Measurements from ENCODE around the gene IRS2. TPM values are rescaled to one million over a fixed set of nuclear protein-coding genes. Genes with fewer than 3 reads are reported as not detected.

The IRS2 gene
- total RNA-seq, 2 donors from 2014 or later, result 47.8 to 59.8 TPM

GRCh38 chr13:109745702-109746101 lies 40.7 kb downstream of the IRS2 start:
- no peaks in the 10 kb centered on the region for H3K9me3 ChIP-seq
- H3K27me3 ChIP-seq (replicated peaks; ENCODE audit: insufficient read depth), result no peaks in the 10 kb centered on the region
- H3K27ac ChIP-seq, result no peak overlapping the region
- DNase-seq (ENCODE audit: low spot score) (no peak), ATAC-seq (ENCODE audit: insufficient number of reproducible peaks, low FRiP score, low read depth) (no peak)
- H3K36me3 ChIP-seq, result no peaks in the 10 kb centered on the region
- H3K4me1 ChIP-seq (ENCODE audit: control insufficient read depth in 1 of 2, low read depth in 2 of 2), result no peaks in the 10 kb centered on the region
- no peak for TF ChIP-seq CTCF (IDR thresholded peaks at IDR 0.05)
- no peak overlapping the region for H3K4me3 ChIP-seq

GRCh38 chr13:109745060-109745459 lies 41.3 kb downstream of the IRS2 start:
- DNase-seq (ENCODE audit: low spot score) (no peak), ATAC-seq (ENCODE audit: insufficient number of reproducible peaks, low FRiP score, low read depth) (no peak)
- TF ChIP-seq CTCF (IDR thresholded peaks at IDR 0.05), result no peak
- no peaks in the 10 kb centered on the region for H3K27me3 ChIP-seq (replicated peaks; ENCODE audit: insufficient read depth)
- H3K36me3 ChIP-seq, result no peaks in the 10 kb centered on the region
- no peak overlapping the region for H3K4me3 ChIP-seq
- H3K27ac ChIP-seq, result no peak overlapping the region
- H3K9me3 ChIP-seq, result no peaks in the 10 kb centered on the region
- no peaks in the 10 kb centered on the region for H3K4me1 ChIP-seq (ENCODE audit: control insufficient read depth in 1 of 2, low read depth in 2 of 2)

GRCh38 chr13:109744512-109745051 lies 41.8 kb downstream of the IRS2 start:
- no peak for DNase-seq (ENCODE audit: low spot score)
- no peaks in the 10 kb centered on the region for H3K36me3 ChIP-seq
- no peaks in the 10 kb centered on the region for H3K9me3 ChIP-seq
- no peaks in the 10 kb centered on the region for H3K4me1 ChIP-seq (ENCODE audit: control insufficient read depth in 1 of 2, low read depth in 2 of 2)
- no peaks in the 10 kb centered on the region for H3K27me3 ChIP-seq (replicated peaks; ENCODE audit: insufficient read depth)
- H3K27ac ChIP-seq, result no peak overlapping the region
- no peak for TF ChIP-seq CTCF (IDR thresholded peaks at IDR 0.05)
- no peak for ATAC-seq (ENCODE audit: insufficient number of reproducible peaks, low FRiP score, low read depth)
- H3K4me3 ChIP-seq, result no peak overlapping the region

GRCh38 chr13:109743706-109744453 lies 42.5 kb downstream of the IRS2 start:
- no peak for ATAC-seq (ENCODE audit: insufficient number of reproducible peaks, low FRiP score, low read depth)

GRCh38 chr13:109741966-109742365 lies 44.4 kb downstream of the IRS2 start:
- Histone ChIP-seq H3K27ac (no peak overlapping the region), H3K27me3 (replicated peaks; ENCODE audit: insufficient read depth) (no peaks in the 10 kb centered on the region), H3K36me3 (no peaks in the 10 kb centered on the region), H3K4me1 (ENCODE audit: control insufficient read depth in 1 of 2, low read depth in 2 of 2) (no peaks in the 10 kb centered on the region), H3K9me3 (no peaks in the 10 kb centered on the region), H3K4me3 (no peak overlapping the region)
- no peak for DNase-seq (ENCODE audit: low spot score)
- TF ChIP-seq CTCF (IDR thresholded peaks at IDR 0.05), result no peak
- ATAC-seq (ENCODE audit: insufficient number of reproducible peaks, low FRiP score, low read depth), result no peak

More at GRCh38 chr13:109743706-109744453, 42.5 kb downstream of the IRS2 start:
- no peaks in the 10 kb centered on the region for H3K4me1 ChIP-seq (ENCODE audit: control insufficient read depth in 1 of 2, low read depth in 2 of 2)
- no peak overlapping the region for H3K4me3 ChIP-seq
- TF ChIP-seq CTCF (IDR thresholded peaks at IDR 0.05), result no peak
- DNase-seq (ENCODE audit: low spot score), result no peak
- H3K27ac ChIP-seq, result no peak overlapping the region
- no peaks in the 10 kb centered on the region for H3K9me3 ChIP-seq
- H3K36me3 ChIP-seq, result no peaks in the 10 kb centered on the region
- no peaks in the 10 kb centered on the region for H3K27me3 ChIP-seq (replicated peaks; ENCODE audit: insufficient read depth)

Data from thoracic aorta (tissue), 2 donors.